K562 (cell line): ENCODE data around the gene ATXN7L1. TPM values are rescaled to one million over a fixed set of nuclear protein-coding genes. Genes with fewer than 3 reads are reported as not detected.

ENCODE experiments used
- ATAC-seq: fragments of 200-7000 bp; cut with Tn5 transposase; 3 replicates; pipeline ENCODE4 v1.9.1; 2020; ENCODE audit warnings: moderate library complexity
- BruUV-seq: library from RNA; stranded (reverse); fragments of 400-500 nt; replicated peaks from 2 replicates; lab custom pipeline; 2021; lab: Mats Ljungman, UMichigan
- CTCF ChIA-PET: fragments of 300-600 bp; formaldehyde crosslinking; extraction: SDS; loops from one replicate; lab custom pipeline; 2021; ENCODE audit warnings: low intra/inter-chr PET ratio; lab: Yijun Ruan, JAX
- POLR2A ChIA-PET: fragments of 300-600, 350-650 bp; sonication (Branson Sonifier 250); formaldehyde crosslinking; extraction: SDS; loops from one replicate; lab custom pipeline; 2021; ENCODE audit warnings: antibody characterized with exemption, inconsistent platforms; lab: Yijun Ruan, JAX
- DNase-seq, 4 experiments: peaks; one replicate each; pipeline versions ENCODE4 v3.0.0 to v3.0.0-alpha.2; 2011 to 2018; ENCODE audit warnings: low spot score in 3 of 4, mixed read lengths in 3 of 4; ENCODE audit errors: extremely low read depth in 1 of 4
- FAIRE-seq: peaks from 2 replicates; lab custom pipeline; 2011; peaks lifted over from hg19 to GRCh38; lab: Jason Lieb, UNC
- H2AFZ ChIP-seq: 2 replicates; pipeline ENCODE4 v1.6.0; 2011; ENCODE audit warnings: low read depth, low read length, control low read depth, inconsistent platforms
- H3K27ac ChIP-seq: fragments of 200-600 bp; 3 replicates; pipeline ENCODE4 v1.8.0; 2011; ENCODE audit warnings: low read depth, mild to moderate bottlenecking, control low read depth, inconsistent platforms, low read length, moderate library complexity, mixed read lengths; ENCODE audit errors: extremely low read depth
- H3K27me3 ChIP-seq, 2 experiments: fragments of 300-600 bp in 1 of 2; 2 replicates in 1 of 2; 3 replicates in 1 of 2; pipeline versions ENCODE4 v1.6.0 to v1.8.0; 2011; ENCODE audit warnings: inconsistent platforms in 2 of 2, low read length in 2 of 2, mild to moderate bottlenecking in 1 of 2, mixed read lengths in 1 of 2, moderate library complexity in 1 of 2; ENCODE audit not compliant: control insufficient read depth in 2 of 2, insufficient read depth in 2 of 2
- H3K36me3 ChIP-seq: fragments of 300-600 bp; 3 replicates; pipeline ENCODE4 v1.8.0; 2011; ENCODE audit warnings: mild to moderate bottlenecking, low read length, inconsistent platforms; ENCODE audit not compliant: control insufficient read depth, insufficient read depth
- H3K4me1 ChIP-seq, 2 experiments: fragments of 200-600 bp in 1 of 2; replicated peaks in 1 of 2; 2 replicates in 1 of 2; 3 replicates in 1 of 2; pipeline versions ENCODE4 v1.5.1 to v1.8.0; 2011; ENCODE audit warnings: inconsistent platforms in 2 of 2, low read length in 2 of 2, mild to moderate bottlenecking in 1 of 2, mixed read lengths in 1 of 2, moderate library complexity in 1 of 2; ENCODE audit not compliant: control insufficient read depth in 2 of 2, insufficient read depth in 2 of 2
- H3K4me2 ChIP-seq: 2 replicates; pipeline ENCODE4 v1.6.1; 2011; ENCODE audit warnings: low read length, control low read depth, inconsistent platforms, mixed read lengths; ENCODE audit not compliant: insufficient read depth
- H3K4me3 ChIP-seq: fragments of 200-600 bp; sonication (generic), shearing (Covaris generic); 2 replicates; pipeline ENCODE4 v1.5.1; 2016; ENCODE audit warnings: control low read depth, inconsistent platforms
- H3K79me2 ChIP-seq: fragments of 200-600 bp; 3 replicates; pipeline ENCODE4 v1.8.0; 2011; ENCODE audit warnings: low read length, inconsistent platforms; ENCODE audit not compliant: control insufficient read depth, insufficient read depth
- H3K9ac ChIP-seq, 2 experiments: 2 replicates each; pipeline versions ENCODE4 v1.6.0 to v1.6.1; 2011; ENCODE audit warnings: low read depth in 2 of 2, low read length in 2 of 2, control low read depth in 1 of 2, inconsistent platforms in 1 of 2, mild to moderate bottlenecking in 1 of 2, mixed read lengths in 1 of 2; ENCODE audit not compliant: insufficient read depth in 1 of 2
- H3K9me1 ChIP-seq: one replicate; pipeline ENCODE4 v1.6.0; 2011; ENCODE audit warnings: inconsistent platforms, mild to moderate bottlenecking, low read length, moderate library complexity; ENCODE audit not compliant: control insufficient read depth, insufficient read depth
- H3K9me3 ChIP-seq: replicated peaks from 2 replicates; pipeline ENCODE4 v1.5.1; 2011; ENCODE audit warnings: low read depth, low read length, inconsistent platforms; ENCODE audit not compliant: control insufficient read depth, insufficient read depth
- H4K20me1 ChIP-seq: replicated peaks from 2 replicates; pipeline ENCODE4 v1.6.1; 2011; ENCODE audit warnings: low read length, inconsistent platforms, mixed read lengths; ENCODE audit not compliant: control insufficient read depth, insufficient read depth
- DACH1 ChIP-seq: fragments of 450-650 bp; IDR thresholded peaks from 2 replicates; pipeline ENCODE4 v1.6.1; 2018; ENCODE audit not compliant: partially characterized antibody
- FOXJ2 ChIP-seq: fragments of 200-800 bp; sonication (Bioruptor generic); IDR thresholded peaks from 2 replicates; pipeline ENCODE4 v1.6.1; 2016; ENCODE audit warnings: missing genetic modification characterization, missing compliant biosample characterization
- GMEB1 ChIP-seq: fragments of 250-450 bp; sonication (Bioruptor Pico); IDR thresholded peaks from 2 replicates; pipeline ENCODE4 v1.4.0; 2020; ENCODE audit warnings: mild to moderate bottlenecking
- HNRNPK ChIP-seq: fragments of 200-400 bp; formaldehyde crosslinking; IDR thresholded peaks from one replicate; pipeline ENCODE4 v1.6.1; 2018; ENCODE audit warnings: mild to moderate bottlenecking, low read depth, low read length; ENCODE audit not compliant: poor library complexity, severe bottlenecking
- IRF2 ChIP-seq: sonication (generic); formaldehyde crosslinking; IDR thresholded peaks from 2 replicates; pipeline ENCODE4 v1.8.1; 2022; ENCODE audit warnings: mild to moderate bottlenecking, missing genetic modification reagents
- MEF2A ChIP-seq: IDR thresholded peaks from 2 replicates; pipeline ENCODE4 v1.6.1; 2011; ENCODE audit warnings: low read depth, mild to moderate bottlenecking, low read length, moderate library complexity; ENCODE audit not compliant: control insufficient read depth
- ZNF143 ChIP-seq: sonication (generic); formaldehyde crosslinking; IDR thresholded peaks from 2 replicates; pipeline ENCODE4 v1.9.0; 2022; ENCODE audit warnings: mild to moderate bottlenecking, missing genetic modification reagents
- whole genome bisulfite sequencing: fragments of 100-300 bp; shearing (Covaris generic); methylation state at CpG from one replicate; pipeline ENCODE4 v1.1.6; 2016; ENCODE audit warnings: low coverage, mixed read lengths; ENCODE audit not compliant: insufficient coverage; ENCODE audit errors: missing lambda C conversion rate; 5-methylcytosine and 5-hydroxymethylcytosine counted together
- in situ Hi-C: fragments of 300-500 bp; cut with MboI; formaldehyde crosslinking; loops from 4 replicates; pipeline ENCODE4 v1.15.0; 2018; ENCODE audit warnings: inconsistent platforms, mixed read lengths
- intact Hi-C: fragments of 100-400 bp; cut with micrococcal nuclease; formaldehyde crosslinking; loops from 2 replicates; pipeline ENCODE4 v1.14.2; 2022
- polyA plus RNA-seq, 8 experiments: library from polyadenylated mRNA; depleted of rRNA in 4 of 8; stranded (reverse) in 5 of 8; unstranded in 3 of 8; fragments of >200 nt; fragmentation: Nextera tagmentation in 2 of 8; fragmentation: Illumina TruSeq in 1 of 8; extraction: Ambion mirVana in 2 of 8; extraction: Trizol in 1 of 8; gene quantifications; 2 replicates each; pipeline versions ENCODE4 v1.2.1 to v1.2.3, GENCODE V29; 2011 to 2014; ENCODE audit warnings: inconsistent platforms in 1 of 8, missing spikeins in 1 of 8
- total RNA-seq, 7 experiments: library from RNA; depleted of rRNA in 6 of 7; stranded (reverse); fragments of >200 nt in 6 of 7; fragmentation: Illumina TruSeq in 2 of 7; extraction: Trizol in 2 of 7; gene quantifications; 2 replicates each; pipeline versions ENCODE4 v1.2.1 to v1.2.3, GENCODE V29; 2011 to 2021; ENCODE audit warnings: low replicate concordance in 1 of 7
- TF ChIP-seq, protein P1 (sequence below): fragments of 450-650 bp; formaldehyde crosslinking; IDR thresholded peaks from 2 replicates; pipeline ENCODE4 v1.4.0; 2022; ENCODE audit warnings: missing genetic modification characterization

Gene ATXN7L1
- total and polyA plus RNA-seq, 9 of the 15 experiments (the other 6 are each of a cell fraction or from before 2014, with no cell fraction given), result 6.6 to 13.7 (median 10.7) TPM

GRCh38 chr7:105640956-105641810 lies 235.2 kb downstream of the ATXN7L1 start:
- Histone ChIP-seq H3K9me3 (no peaks in the 10 kb centered on the region), H4K20me1 (no peaks in the 10 kb centered on the region), H3K9me1 (no peaks in the 10 kb centered on the region), H3K27me3 (peaks cover 0 to 9% of the 10 kb centered on the region in 2 experiments; a peak in 2 of 5 replicates), H3K4me3 (no peak overlapping the region), H2AFZ (no peak overlapping the region), H3K79me2 (no peaks in the 10 kb centered on the region), H3K9ac (no peak overlapping the region), H3K27ac (no peak overlapping the region), H3K4me2 (no peak overlapping the region), H3K36me3 (no peaks in the 10 kb centered on the region), H3K4me1 (peaks cover 12 to 13% of the 10 kb centered on the region in 2 experiments; a peak in 4 of 5 replicates)
- FAIRE-seq, result no peak
- WGBS, result 65% methylated on average over 16 of the region's 16 CpGs
- ATAC-seq, result no peak
- BruUV-seq, result no TSS peak
- intact Hi-C loops, result no loop called here
- ChIA-PET POLR2A (interaction anchor here (1.9 kb wide), 1 partner anchor 21 kb away, joined by 4 read pairs; no protein-coding TSS in a partner anchor), CTCF (no interaction called here)
- no peak for DNase-seq
- no peak for TF ChIP-seq GMEB1 (CRISPR knock-in tag)
- no peak for TF ChIP-seq DACH1
- TF ChIP-seq ZNF143 (CRISPR knock-in tag), result no peak
- TF ChIP-seq FOXJ2, result no peak
- no peak for TF ChIP-seq IRF2
- TF ChIP-seq HNRNPK, result no peak
- TF ChIP-seq, protein P1, sequence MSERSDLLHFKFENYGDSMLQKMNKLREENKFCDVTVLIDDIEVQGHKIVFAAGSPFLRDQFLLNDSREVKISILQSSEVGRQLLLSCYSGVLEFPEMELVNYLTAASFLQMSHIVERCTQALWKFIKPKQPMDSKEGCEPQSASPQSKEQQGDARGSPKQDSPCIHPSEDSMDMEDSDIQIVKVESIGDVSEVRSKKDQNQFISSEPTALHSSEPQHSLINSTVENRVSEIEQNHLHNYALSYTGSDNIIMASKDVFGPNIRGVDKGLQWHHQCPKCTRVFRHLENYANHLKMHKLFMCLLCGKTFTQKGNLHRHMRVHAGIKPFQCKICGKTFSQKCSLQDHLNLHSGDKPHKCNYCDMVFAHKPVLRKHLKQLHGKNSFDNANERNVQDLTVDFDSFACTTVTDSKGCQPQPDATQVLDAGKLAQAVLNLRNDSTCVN (CRISPR knock-in tag), result no peak
- no peak for TF ChIP-seq MEF2A
- in situ Hi-C loops, result no loop called here
